H1 (cell line): Measurements from ENCODE around the gene CHAT. TPM values are rescaled to one million over a fixed set of nuclear protein-coding genes. Genes with fewer than 3 reads are reported as not detected.

ENCODE experiments used
- MAX ChIP-seq: IDR thresholded peaks from 2 replicates; pipeline ENCODE4 v1.6.1; 2012; ENCODE audit warnings: inconsistent platforms
- POU5F1 ChIP-seq: IDR thresholded peaks from 2 replicates; pipeline ENCODE4 v1.6.1; 2011; ENCODE audit warnings: low read depth, mild to moderate bottlenecking, low read length, moderate library complexity
- SUZ12 ChIP-seq: fragments of 200-600 bp; sonication (generic); IDR thresholded peaks from 2 replicates; pipeline ENCODE4 v1.6.1; 2012; ENCODE audit warnings: mild to moderate bottlenecking, inconsistent platforms, low read length, moderate library complexity, mixed read lengths
- TEAD4 ChIP-seq: IDR thresholded peaks from 2 replicates; pipeline ENCODE4 v1.6.1; 2012; ENCODE audit warnings: low read depth, low read length, inconsistent platforms, mixed read lengths
- polyA plus RNA-seq, 7 experiments: library from polyadenylated mRNA; depleted of rRNA in 3 of 7; stranded (reverse) in 5 of 7; unstranded in 2 of 7; fragments of >200 nt in 5 of 7; fragments of 200-250 nt in 2 of 7; gene quantifications; 1 replicate in 5 of 7; 2 replicates in 1 of 7; 4 replicates in 1 of 7; pipeline versions ENCODE4 v1.2.1 to v1.2.3, GENCODE V29; 2011 to 2013; ENCODE audit warnings: missing spikeins in 2 of 7, mixed read lengths in 2 of 7
- total RNA-seq: library from RNA; stranded (reverse); fragmentation: NEBNext Ultra II Directional; extraction: Animal tissue kit (Norgen Biotek cat#: 25700); gene quantifications from 2 replicates; pipeline ENCODE4 v1.2.1, GENCODE V29; 2021

CHAT gene
- total and polyA plus RNA-seq, 2 of the 8 experiments (the other 6 are each of a cell fraction or from before 2014, with no cell fraction given), result not detected

GRCh38 chr10:49624629-49625028, 10.8 kb downstream of the CHAT start (continued):
- TF ChIP-seq TEAD4, result no peak
- no peak for TF ChIP-seq SUZ12
- no peak for TF ChIP-seq POU5F1
- TF ChIP-seq MAX, result no peak
- TF ChIP-seq, all 59 proteins: peak for 0
